Measurements from ENCODE around the gene SYDE2.
A peak's percentile ranks its signal among the peaks of the same experiment; 100 is the strongest.
"Not testable (repeated sequence)": the region's sequence is repeated elsewhere in the genome, so short reads cannot be mapped to it uniquely, and the experiment has no call there.

The SYDE2 gene

DNA sequence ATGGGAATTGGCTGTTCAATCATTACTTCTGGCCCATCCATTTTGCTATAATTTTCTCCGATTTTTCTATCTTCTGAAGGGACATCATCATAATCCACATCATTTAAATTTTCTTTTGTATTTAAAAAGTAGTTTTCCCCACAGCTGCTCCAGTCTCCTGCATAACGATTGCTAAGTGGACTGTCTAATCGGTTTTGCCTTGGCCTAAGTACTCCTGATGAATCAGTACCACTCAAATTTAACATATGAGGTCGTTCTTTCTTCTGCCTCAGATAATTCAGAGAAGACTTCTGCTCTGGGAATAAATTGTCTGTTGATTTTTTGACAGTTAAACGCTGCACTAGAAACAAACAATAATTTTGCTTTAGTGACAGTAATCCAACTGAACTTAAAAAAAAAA lies 41.9 kb downstream of the SYDE2 start:
- no peak for DNase-seq

DNA sequence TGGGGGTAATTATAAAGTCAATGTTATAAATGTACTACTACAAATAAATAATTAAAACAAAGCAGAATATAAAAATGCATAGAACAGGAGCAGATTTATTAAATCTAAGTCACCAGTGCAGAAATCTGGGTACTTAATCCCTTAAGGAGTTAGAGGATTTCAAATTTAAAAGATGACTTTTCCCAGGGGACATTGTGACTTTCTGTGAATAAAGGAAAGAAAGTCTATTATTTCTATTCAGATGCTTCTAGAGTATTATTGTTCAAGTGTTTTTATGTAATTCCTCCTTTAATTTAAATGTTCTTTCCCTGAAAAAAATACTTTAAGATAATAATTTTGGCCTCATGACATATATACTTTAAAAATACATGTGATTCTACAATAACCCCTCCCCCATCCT lies 43.4 kb downstream of the SYDE2 start:
- DNase-seq = no peak

DNA sequence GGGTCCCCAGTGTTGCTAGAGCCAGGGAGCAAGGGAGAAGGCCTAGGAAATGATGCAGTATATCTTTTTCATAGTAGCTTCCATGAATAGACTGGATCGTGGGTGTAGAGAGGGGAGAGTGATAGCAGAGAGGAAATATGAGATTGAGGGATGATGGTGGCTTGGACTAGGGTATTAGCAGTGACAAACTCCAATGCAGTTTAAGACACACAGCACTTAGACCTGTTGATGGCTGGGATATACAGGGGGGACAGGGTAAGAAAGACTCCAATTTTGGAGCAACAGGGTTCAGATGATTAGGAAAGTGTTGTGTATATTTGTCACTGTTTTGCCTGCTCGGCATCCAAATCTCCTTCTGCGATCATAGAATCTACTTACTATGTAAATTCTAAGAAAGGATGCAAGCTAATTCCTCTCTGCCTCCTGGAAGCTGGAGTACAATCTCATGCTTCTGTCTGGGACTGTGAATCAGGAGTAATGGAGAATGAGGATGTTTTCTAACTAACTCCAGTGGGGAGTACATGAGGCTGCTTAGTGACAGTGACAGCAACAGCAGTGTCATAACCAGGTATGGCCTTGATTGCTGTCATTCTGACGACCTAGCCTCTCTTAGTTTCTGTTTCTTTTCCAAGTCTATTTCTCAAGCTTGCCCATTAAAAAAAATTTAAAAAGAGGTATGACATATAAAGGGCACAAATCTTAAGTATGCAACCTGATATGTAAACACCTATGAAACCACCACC lies 47.5 kb downstream of the SYDE2 start:
- no peak for DNase-seq

DNA sequence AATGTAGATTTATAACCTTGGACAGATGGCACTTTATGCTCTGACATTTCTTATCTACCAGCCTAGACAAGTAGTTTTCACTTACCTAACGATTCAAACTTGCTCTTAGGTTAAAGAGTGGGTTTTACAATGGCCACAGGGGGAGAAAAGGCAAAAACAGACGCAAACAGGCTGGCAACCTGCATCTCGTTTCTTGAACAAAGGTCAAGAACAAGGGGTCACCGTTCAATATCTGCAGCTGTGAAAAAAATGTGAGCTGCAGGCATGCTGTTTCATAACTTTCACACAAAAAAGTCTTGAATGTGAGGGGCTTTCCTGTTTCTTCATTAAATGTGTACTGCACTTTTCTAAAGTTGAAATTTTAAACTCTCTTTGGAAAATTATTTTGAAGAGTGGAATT lies 49.4 kb downstream of the SYDE2 start:
- DNase-seq = no peak

DNA sequence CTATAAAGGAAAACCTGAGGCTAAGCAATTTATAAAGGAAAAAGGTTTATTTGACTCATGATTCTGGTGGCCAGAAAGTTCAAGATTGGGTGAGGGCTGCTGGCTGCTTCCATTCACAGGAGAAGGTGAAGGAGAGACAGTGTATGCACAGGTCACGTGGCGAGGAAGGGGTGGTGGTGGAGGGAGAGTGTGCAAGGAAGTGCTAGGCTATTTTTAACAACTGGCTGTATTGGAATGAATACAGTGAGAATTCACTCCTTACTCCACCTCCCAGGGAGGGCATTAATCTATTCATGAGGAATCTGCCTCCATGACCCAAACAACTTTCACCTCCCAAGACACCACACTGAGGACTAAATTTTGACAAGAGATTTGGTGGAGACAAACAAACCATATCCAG lies 51.0 kb downstream of the SYDE2 start:
- DNase-seq = no peak

DNA sequence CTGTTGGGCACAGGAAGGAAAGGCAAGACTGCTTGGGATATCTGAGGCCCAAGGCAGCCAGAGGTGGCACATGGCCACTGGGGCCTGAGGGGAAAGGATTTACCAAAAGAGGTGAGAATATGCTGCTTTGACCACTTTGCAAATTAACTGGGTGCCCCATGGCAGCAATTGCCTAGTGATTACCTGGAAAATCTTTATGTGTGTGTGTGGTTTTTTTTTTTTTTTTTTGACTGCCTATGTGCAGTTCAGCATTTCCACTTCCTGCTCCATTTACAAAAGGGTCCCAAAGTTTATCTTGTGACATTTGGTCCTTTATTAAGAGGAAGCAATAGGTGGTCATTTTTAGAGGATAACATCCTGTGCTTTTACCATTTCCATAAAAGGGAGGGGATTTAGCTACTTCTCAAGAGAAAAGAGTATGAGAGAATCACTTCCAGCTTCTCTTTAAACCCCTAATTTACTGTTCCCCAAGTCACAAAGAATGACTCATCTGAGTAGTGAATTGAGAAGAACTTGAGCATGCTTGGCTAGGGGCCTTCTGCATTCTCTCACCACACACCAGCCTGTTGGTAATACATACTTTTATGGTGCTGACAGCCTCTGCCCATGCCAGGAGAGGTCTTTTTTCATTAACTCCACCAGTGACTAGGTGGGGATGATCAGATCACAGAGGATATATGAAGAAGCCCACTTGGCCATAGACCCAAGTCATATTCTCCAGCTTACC lies 52.1 kb downstream of the SYDE2 start:
- no peak for DNase-seq

DNA sequence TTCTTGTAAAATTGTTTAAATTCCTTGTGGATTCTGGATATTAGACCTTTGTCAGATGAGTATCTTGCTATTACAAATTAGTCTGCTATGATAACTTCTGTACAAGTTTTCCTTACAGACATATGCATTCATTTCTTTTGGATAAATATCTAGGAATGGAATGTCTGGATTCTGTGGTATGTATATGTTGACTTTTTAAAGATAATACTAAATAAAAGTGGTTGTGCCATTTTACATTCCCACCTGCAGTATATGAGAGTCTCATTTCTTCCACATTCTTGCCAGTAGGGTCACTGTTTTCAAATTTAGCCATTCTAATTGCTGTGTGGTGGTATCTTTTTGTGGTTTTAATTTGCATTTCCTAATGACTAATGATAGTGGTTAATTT lies 53.9 kb downstream of the SYDE2 start:
- no peak for DNase-seq

DNA sequence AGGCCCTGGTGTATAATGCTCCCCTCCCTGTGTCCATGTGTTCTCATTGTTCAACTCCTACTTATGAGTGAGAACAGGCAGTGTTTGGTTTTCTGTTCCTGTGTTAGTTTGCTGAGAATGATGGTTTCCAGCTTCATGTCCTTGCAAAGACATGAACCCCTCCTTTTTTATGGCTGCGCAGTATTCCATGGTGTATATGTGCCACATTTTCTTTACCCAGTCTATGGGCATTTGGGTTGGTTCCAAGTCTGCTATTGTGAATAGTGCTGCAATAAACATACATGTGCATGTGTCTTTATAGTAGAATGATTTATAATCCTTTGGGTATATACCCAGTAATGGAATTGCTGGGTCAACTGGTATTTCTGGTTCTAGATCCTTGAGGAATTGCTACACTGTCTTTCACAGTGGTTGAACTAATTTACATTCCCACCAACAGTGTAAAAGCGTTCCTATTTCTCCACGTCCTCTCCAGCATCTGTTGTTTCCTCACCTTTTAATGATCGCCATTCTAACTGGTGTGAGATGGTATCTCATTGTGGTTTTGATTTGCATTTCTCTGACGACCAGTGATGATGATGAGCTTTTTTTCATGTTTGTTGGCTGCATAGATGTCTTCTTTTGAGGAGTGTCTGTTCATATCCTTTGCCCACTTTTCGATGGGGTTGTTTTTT lies 54.4 kb downstream of the SYDE2 start:
- not testable (repeated sequence) for DNase-seq

DNA sequence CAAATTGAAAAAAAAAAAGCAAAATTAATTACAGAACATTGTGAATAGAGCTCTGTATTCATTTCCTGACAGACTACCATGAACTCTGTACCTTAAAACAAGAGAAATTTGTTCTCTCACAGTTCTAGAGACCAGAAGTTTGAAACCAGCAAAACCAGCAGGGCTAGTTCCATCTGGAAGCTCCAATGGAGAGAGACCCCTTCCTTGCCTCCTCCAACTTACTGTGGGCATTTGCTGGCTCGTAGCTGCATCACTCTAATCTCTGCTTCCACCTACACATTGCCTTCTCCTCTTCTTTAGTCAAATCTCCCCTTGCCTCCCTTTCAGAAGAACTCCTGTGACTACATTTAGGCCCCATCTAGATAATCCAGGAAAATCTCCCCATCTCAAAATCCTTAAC lies 56.5 kb downstream of the SYDE2 start:
- no peak for DNase-seq

DNA sequence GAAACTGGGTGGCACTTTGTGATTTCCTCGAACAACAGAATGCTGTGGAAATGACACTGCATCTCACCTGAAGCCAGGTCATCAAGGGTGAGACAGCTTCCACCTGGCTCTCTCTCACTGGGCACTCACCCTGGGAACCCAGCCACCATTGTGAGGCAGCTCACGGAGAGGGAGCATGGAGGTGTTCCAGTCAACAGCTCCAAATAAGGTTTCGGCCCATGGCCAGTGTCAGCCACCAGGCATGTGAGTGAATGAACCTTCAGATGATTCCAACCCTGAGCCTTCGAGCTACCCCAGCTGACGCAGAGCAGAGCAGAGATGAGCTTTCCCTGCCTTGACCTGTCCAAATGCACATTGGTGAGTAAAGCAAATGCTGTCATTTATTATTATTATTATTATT lies 58.1 kb downstream of the SYDE2 start:
- DNase-seq = no peak

DNA sequence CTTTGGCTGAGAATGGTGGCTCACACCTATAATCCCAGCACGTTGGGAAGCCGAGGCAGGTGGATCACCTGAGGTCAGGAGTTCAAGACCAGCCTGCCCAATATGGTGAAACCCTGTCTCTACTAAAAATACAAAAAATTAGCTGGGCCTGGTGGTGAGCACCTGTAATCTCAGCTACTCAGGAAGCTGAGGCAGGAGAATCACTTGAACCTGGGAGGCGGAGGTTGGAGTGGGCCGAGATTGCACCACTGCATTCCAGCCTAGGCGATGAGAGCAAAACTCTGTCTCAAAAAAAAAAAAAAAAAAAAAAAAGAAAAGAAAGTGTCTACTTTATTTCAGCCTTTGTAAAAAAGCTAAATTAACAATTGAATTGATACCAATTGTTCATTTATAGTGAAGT lies 62.4 kb downstream of the SYDE2 start:
- DNase-seq = not testable (repeated sequence)

DNA sequence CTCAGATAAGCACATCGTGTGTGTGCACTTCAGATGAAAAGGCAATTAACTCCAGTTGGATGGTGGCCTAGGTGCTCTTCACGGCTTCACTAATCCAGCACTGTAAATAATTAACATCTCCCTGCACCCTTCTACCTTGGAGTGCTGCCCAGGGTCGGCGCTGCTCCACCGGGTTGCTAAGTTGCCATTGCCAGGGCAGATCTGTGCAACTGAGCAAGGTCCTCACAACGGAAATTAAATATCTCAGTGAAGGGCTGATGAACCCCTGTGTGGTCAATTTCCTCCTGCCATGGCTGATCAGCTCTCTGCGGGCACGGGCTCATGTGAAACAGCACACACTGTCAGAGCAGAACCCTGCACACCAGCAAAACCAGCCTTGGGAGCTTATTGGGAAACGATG lies 63.2 kb downstream of the SYDE2 start:
- DNase-seq = peak; percentile 96

DNA sequence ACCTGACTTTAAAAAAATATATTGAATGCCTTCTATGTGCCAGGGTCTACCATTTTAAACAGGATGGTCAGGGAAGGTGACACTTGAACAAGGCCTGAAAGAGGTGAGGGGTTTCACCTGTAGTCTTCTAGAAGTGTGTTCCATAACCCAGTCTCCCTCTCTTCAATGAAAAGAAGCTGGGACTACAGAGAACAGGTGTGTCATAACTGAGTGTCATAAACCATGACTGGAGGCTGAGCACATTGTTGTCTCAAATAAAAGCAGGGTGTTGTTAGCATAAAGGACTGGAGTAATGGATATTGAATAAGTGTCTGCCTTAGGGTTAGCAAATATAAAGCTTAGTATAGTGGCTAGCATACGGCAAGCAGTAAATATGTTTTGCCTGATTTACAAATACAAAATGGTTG lies 65.4 kb downstream of the SYDE2 start:
- peak; percentile 94 for DNase-seq

DNA sequence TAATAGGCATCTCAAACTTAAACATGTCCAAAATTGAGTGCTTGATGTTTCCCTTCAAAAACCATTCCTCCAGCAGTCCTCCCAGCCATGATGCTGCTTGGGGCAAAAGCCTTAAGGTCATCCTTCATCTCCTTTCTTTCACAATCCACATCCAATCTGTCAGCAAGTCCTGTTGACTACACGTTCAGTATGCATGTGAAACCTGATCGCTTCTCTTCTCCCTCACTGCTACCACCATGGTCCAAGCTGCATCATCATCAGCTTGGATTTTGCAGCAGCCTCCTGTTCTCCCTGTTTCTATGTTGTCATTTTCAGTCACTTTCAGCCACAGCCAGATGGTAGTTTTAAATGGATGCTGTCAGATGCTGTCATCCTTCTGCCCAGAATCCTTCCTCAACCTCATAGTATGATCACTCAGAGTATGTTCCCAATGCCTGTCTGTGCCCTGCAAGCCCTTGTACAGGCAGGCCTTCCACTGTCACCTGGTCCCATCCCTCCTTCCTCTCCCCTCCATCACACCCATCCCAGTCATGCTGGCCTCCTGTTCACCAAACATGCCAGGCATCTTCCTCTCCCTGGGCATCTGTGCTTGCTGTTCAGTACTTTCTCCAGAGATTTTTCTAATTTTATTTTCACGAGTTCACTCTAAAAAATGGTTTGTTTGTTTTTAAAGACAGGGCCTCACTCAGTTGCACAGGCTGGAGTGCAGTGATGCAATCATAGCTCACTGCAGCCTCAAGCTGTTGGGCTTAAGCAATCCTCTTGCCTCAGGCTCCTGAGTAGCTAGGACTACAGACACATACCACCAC lies 66.0 kb downstream of the SYDE2 start:
- DNase-seq = peak; percentile 61

DNA sequence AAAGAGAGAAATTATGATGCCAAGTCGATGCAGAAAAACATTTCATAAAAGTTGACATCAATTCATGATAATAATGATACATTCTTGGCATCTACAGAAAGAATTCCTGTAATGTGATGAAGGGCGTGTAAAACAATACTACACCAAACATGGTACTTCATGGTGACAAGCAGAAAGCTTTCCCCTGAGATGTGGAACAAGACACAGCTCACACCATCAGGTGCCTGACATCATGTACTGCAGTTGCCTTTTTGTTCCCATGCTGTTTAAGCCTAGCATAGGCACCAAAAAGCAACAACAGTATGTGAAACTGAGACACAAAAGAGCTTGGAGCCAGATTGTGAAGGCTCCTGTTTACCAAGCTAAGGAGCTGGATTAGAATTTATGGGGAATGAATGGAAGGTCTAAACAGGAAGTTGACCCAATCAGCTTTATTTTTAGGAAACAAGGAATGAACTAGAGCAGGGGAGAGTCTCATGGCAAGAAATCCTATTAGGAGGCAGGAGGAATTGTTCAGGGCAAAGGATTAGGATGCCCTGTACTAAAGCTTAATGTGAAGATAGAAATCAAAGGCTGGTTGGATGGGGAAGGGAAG lies 67.2 kb downstream of the SYDE2 start:
- no peak for DNase-seq

DNA sequence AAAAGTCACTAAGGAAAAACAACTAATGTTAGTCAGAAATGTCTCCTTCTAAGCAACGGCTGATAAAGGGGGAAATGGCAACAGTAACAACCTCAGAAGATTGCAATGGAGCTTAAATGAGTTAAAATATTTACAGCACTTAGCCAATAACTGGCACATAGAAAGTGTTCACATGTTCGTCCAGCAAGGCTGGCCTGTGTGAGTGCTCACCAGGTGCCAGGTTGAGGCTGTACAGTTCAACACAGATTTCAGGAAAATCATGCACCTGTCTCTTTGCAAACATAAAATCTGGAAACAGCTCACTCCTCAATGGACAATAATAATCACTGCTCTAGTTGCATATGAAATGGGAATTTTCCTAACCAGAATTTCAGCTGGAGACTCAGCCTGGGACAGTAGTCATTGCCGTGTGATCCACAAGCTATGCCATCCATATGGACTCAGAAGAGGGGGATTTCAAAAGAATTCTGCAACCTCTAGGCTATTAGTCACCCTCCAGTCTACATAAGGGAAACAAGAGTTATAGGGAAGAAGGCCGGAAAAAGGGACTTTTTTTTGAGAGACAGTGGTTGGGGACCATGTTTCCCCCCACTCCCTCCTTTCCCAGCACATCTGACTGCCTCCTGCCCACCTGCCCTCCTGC lies 68.6 kb downstream of the SYDE2 start:
- DNase-seq = no peak

DNA sequence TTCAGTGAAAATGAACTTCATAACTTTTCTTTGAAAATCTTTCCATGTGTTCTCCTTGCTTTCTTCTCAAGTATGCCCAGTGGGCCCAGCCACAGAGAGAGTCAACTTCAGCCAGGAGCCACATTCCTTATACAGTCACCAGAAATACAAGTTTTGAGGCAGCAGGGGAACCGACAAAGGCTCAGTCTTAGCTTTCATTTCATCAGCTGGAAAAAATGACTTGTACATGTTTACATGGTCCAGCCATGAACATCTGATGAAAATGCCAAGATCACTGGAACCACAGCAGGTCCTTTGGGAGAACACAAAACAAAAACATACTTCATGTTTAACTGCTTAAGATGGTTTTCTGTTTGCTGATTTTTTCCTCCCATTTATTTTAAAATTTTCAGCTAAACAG lies 72.5 kb downstream of the SYDE2 start:
- no peak for DNase-seq

DNA sequence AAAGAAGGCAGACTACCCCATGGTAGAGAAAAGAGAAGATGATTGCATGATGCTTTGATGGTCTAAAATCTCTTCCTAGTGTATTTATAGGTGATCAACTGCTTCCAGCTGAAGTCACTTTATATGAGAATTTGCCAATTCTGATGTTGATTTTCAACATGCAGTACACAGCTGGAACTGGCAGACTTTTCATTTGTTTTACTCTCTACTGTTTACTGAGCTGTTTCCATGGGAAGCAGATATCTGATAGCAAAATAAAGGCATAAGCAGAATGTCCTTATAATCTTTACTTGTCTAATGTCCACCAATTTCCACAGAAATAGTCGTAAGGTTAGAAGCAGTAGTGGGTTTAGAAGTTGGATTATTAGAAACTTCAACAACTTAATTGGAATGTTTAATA lies 74.9 kb downstream of the SYDE2 start:
- DNase-seq = no peak

DNA sequence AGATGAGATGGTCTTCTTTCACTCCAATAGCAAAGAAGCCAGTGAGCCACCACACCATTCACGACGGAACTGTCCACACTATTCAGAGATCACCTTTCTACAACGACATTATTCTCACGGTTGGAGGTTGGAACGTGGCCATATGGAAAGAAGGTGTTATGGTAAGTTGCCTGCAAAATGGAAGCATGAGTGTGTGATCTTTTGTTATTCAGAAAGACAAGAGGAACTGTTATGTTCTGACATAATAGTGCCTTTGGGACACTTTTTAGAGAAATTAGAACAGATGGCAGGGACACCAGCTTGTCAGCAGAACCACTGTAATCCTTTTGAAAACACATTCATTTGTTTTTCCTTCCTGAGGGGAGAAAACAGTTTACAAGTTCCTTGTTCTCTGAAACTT lies 76.7 kb downstream of the SYDE2 start:
- no peak for DNase-seq

DNA sequence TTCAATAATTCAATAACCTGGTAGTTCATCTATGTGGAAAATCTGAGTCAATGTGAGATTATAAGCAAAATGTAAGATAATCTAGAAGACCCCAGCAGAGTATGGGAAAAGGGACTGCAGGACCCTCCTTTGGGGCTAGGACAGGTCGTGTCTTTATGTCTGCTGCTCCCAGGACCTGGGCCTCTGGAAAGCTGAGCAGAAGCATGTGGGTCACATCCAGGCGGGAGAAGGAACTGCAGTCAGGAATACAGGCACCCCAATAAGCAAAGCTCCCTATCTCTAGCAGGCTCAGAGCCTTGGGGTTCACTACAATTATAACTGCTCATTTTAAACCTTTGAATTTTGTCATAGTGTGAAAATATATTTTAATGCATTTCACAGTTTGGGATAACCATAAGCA lies 78.6 kb downstream of the SYDE2 start:
- DNase-seq = no peak

DNA sequence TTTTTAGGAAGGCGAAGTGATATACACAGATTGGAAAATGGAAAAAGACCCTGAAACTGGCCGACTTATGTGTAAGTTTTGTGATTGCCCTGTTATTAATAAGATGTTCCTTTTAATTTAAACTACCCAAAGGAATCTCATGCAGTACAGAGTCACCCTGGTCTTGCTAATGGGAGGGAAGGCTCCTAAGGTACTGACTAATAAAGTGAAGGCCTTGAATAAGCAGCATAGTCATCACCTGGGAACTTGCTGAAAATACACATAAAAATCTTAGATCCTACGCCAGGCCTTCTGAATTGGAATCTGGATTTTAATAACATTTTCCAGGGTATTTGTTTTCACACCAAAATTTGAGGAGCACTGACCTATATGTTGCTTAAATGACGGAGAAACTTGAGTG lies 79.1 kb downstream of the SYDE2 start:
- DNase-seq = no peak

DNA sequence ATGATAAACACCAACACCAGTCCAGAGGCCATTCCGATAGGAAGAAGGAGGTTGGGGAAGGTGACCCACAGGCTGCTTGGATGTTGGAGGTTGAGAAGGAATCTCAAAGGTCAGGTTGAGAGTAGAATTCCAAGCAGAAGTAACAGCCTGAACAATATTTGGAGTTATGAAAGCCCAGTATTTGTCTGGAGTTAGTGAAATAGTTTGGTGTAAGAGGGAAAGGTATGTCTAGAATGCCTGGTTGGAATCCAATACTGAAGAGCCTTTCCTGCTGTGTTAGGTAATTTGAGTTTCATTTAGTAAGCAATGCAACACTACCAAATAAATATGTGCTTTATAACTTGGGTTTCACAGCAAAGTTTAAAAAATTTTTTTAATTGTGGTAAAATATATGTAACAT lies 82.1 kb downstream of the SYDE2 start:
- no peak for DNase-seq
